ENCODE results near the gene RTEL1.

Gene RTEL1

GRCh38 chr20:63705232-63706026, 47.3 kb downstream of the RTEL1 start:
- Histone ChIP-seq H3K9me3 (ENCODE audit: control insufficient read depth, insufficient read depth, low read depth, low read length) (no peaks in the 10 kb centered on the region), H3K4me3 (ENCODE audit: low read depth, low read length) (no peak overlapping the region), H3K27ac (ENCODE audit: low read depth, low read length) (no peak overlapping the region), H3K4me1 (ENCODE audit: control insufficient read depth, insufficient read depth, low read length) (peaks cover 8% of the 10 kb centered on the region), H3K36me3 (ENCODE audit: control insufficient read depth, insufficient read depth, low read length) (peaks cover 43% of the 10 kb centered on the region), H3K9ac (ENCODE audit: low read length) (no peak overlapping the region), H3K27me3 (ENCODE audit: control insufficient read depth, insufficient read depth, low read length) (no peaks in the 10 kb centered on the region)

GRCh38 chr20:63706027-63706695, 48.0 kb downstream of the RTEL1 start:
- peaks cover 8% of the 10 kb centered on the region for H3K4me1 ChIP-seq (ENCODE audit: control insufficient read depth, insufficient read depth, low read length)
- no peaks in the 10 kb centered on the region for H3K9me3 ChIP-seq (ENCODE audit: control insufficient read depth, insufficient read depth, low read depth, low read length)
- H3K27me3 ChIP-seq (ENCODE audit: control insufficient read depth, insufficient read depth, low read length), result no peaks in the 10 kb centered on the region
- H3K27ac ChIP-seq (ENCODE audit: low read depth, low read length), result no peak overlapping the region
- H3K4me3 ChIP-seq (ENCODE audit: low read depth, low read length), result peak overlapping the region; percentile 78
- peak overlapping the region; percentile 92 for H3K9ac ChIP-seq (ENCODE audit: low read length)
- peaks cover 50% of the 10 kb centered on the region for H3K36me3 ChIP-seq (ENCODE audit: control insufficient read depth, insufficient read depth, low read length)

GRCh38 chr20:63706852-63707557, 48.9 kb downstream of the RTEL1 start:
- Histone ChIP-seq H3K27me3 (ENCODE audit: control insufficient read depth, insufficient read depth, low read length) (no peaks in the 10 kb centered on the region), H3K27ac (ENCODE audit: low read depth, low read length) (peak overlapping the region; percentile 34; the same call in 1 of the 2 replicates), H3K9me3 (ENCODE audit: control insufficient read depth, insufficient read depth, low read depth, low read length) (no peaks in the 10 kb centered on the region), H3K4me3 (ENCODE audit: low read depth, low read length) (peak overlapping the region; percentile 78), H3K4me1 (ENCODE audit: control insufficient read depth, insufficient read depth, low read length) (peaks cover 8% of the 10 kb centered on the region), H3K36me3 (ENCODE audit: control insufficient read depth, insufficient read depth, low read length) (peaks cover 58% of the 10 kb centered on the region), H3K9ac (ENCODE audit: low read length) (peak overlapping the region; percentile 92)

- H3K27me3 ChIP-seq (ENCODE audit: control insufficient read depth, insufficient read depth, low read length), result no peaks in the 10 kb centered on the region
- peak within 1 kb of the TSS; percentile 34; the same call in 1 of the 2 replicates for H3K27ac ChIP-seq (ENCODE audit: low read depth, low read length)
- peaks cover 66% of the 10 kb centered on the region for H3K36me3 ChIP-seq (ENCODE audit: control insufficient read depth, insufficient read depth, low read length)
- H3K9me3 ChIP-seq (ENCODE audit: control insufficient read depth, insufficient read depth, low read depth, low read length), result no peaks in the 10 kb centered on the region
- peak within 1 kb of the TSS; percentile 92 for H3K9ac ChIP-seq (ENCODE audit: low read length)
- H3K4me3 ChIP-seq (ENCODE audit: low read depth, low read length), result peak within 1 kb of the TSS; percentile 78
- H3K4me1 ChIP-seq (ENCODE audit: control insufficient read depth, insufficient read depth, low read length), result peaks cover 8% of the 10 kb centered on the region
Measured at GRCh38 chr20:63707558-63708300, 49.6 kb downstream of the RTEL1 start, which contains the start of the genes ARFRP1 and ZGPAT. Gene ARFRP1 (minus strand): TSS chr20:63707976. CDS start chr20:63707091, 885 bp downstream. Gene ZGPAT (plus strand): TSS chr20:63708039. CDS start chr20:63708581, 542 bp downstream.

GRCh38 chr20:63708301-63709148, 50.4 kb downstream of the RTEL1 start:
- peaks cover 8% of the 10 kb centered on the region for H3K4me1 ChIP-seq (ENCODE audit: control insufficient read depth, insufficient read depth, low read length)
- no peak overlapping the region; the same call in 1 of the 2 replicates for H3K27ac ChIP-seq (ENCODE audit: low read depth, low read length)
- H3K36me3 ChIP-seq (ENCODE audit: control insufficient read depth, insufficient read depth, low read length), result peaks cover 67% of the 10 kb centered on the region
- peak overlapping the region; percentile 78 for H3K4me3 ChIP-seq (ENCODE audit: low read depth, low read length)
- H3K27me3 ChIP-seq (ENCODE audit: control insufficient read depth, insufficient read depth, low read length), result no peaks in the 10 kb centered on the region
- no peaks in the 10 kb centered on the region for H3K9me3 ChIP-seq (ENCODE audit: control insufficient read depth, insufficient read depth, low read depth, low read length)
- peak overlapping the region; percentile 92 for H3K9ac ChIP-seq (ENCODE audit: low read length)

- Histone ChIP-seq H3K4me3 (ENCODE audit: low read depth, low read length) (peak overlapping the region; percentile 78), H3K27ac (ENCODE audit: low read depth, low read length) (no peak overlapping the region), H3K9ac (ENCODE audit: low read length) (peak overlapping the region; percentile 92), H3K9me3 (ENCODE audit: control insufficient read depth, insufficient read depth, low read depth, low read length) (no peaks in the 10 kb centered on the region), H3K36me3 (ENCODE audit: control insufficient read depth, insufficient read depth, low read length) (peaks cover 63% of the 10 kb centered on the region), H3K27me3 (ENCODE audit: control insufficient read depth, insufficient read depth, low read length) (no peaks in the 10 kb centered on the region), H3K4me1 (ENCODE audit: control insufficient read depth, insufficient read depth, low read length) (peaks cover 8% of the 10 kb centered on the region)
Measured at GRCh38 chr20:63709149-63709527, 51.0 kb downstream of the RTEL1 start.

- H3K9ac ChIP-seq (ENCODE audit: low read length), result no peak overlapping the region
- no peak overlapping the region for H3K4me3 ChIP-seq (ENCODE audit: low read depth, low read length)
- no peak overlapping the region for H3K27ac ChIP-seq (ENCODE audit: low read depth, low read length)
- peaks cover 51% of the 10 kb centered on the region for H3K36me3 ChIP-seq (ENCODE audit: control insufficient read depth, insufficient read depth, low read length)
- H3K4me1 ChIP-seq (ENCODE audit: control insufficient read depth, insufficient read depth, low read length), result peaks cover 8% of the 10 kb centered on the region
- H3K27me3 ChIP-seq (ENCODE audit: control insufficient read depth, insufficient read depth, low read length), result no peaks in the 10 kb centered on the region
- H3K9me3 ChIP-seq (ENCODE audit: control insufficient read depth, insufficient read depth, low read depth, low read length), result no peaks in the 10 kb centered on the region
Measured at GRCh38 chr20:63711085-63711645, 53.1 kb downstream of the RTEL1 start.

GRCh38 chr20:63712191-63712590, 54.1 kb downstream of the RTEL1 start:
- Histone ChIP-seq H3K27me3 (ENCODE audit: control insufficient read depth, insufficient read depth, low read length) (no peaks in the 10 kb centered on the region), H3K4me1 (ENCODE audit: control insufficient read depth, insufficient read depth, low read length) (0 out of 2 replicates have a peak, but pooled peaks cover 4% of the 10 kb centered on the region), H3K9ac (ENCODE audit: low read length) (no peak overlapping the region), H3K9me3 (ENCODE audit: control insufficient read depth, insufficient read depth, low read depth, low read length) (no peaks in the 10 kb centered on the region), H3K36me3 (ENCODE audit: control insufficient read depth, insufficient read depth, low read length) (peaks cover 47% of the 10 kb centered on the region), H3K27ac (ENCODE audit: low read depth, low read length) (no peak overlapping the region), H3K4me3 (ENCODE audit: low read depth, low read length) (no peak overlapping the region)

- Histone ChIP-seq H3K36me3 (ENCODE audit: control insufficient read depth, insufficient read depth, low read length) (peaks cover 52% of the 10 kb centered on the region), H3K4me3 (ENCODE audit: low read depth, low read length) (no peak overlapping the region), H3K4me1 (ENCODE audit: control insufficient read depth, insufficient read depth, low read length) (no peaks in the 10 kb centered on the region), H3K27me3 (ENCODE audit: control insufficient read depth, insufficient read depth, low read length) (no peaks in the 10 kb centered on the region), H3K27ac (ENCODE audit: low read depth, low read length) (no peak overlapping the region), H3K9me3 (ENCODE audit: control insufficient read depth, insufficient read depth, low read depth, low read length) (no peaks in the 10 kb centered on the region), H3K9ac (ENCODE audit: low read length) (no peak overlapping the region)
Measured at GRCh38 chr20:63714858-63715257, 56.7 kb downstream of the RTEL1 start.
